Measurements from ENCODE around the gene RASSF6.
"Not testable (repeated sequence)": the region's sequence is repeated elsewhere in the genome, so short reads cannot be mapped to it uniquely, and the experiment has no call there.

RASSF6 gene

DNA sequence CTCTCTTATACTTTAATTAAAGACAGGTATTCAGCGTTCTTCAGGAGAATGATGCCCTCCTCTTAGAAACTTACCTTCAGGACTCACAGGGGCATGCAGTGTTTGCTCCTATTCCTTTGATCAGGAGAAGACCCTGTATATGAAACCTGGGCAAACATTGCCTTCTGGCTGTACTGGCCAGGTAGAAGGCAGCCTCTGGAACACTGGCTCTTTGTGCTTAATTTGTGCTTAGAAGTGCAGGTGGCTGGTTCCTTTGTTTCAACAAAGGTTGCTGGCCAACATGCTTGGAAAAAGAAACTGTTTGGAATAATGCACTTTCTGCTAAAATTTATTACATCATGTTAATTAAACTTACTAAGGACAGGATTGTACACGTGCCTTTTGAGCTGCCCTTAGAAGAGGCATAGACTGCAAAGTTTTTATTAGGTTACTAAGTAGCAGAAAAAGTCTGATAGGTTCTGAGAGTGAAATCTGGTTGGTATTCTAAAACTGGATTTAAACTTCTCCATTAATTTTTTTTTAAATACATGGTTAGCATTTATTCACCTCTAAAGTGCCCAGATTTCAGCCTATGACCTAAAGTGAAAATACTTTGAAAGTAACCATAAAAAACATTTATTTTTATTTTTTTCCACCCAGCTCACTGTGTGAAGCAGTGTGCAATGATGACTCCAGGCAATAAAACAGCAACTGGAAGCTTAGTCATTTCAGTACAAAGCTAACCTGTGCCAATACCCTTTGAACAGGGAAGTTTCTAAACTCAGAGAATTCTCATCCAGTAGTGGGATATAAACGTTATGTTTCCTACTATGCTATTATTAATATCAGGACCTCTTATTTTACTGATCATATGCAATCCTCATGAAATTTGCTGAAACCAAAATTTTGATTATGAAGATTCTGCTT is 11.3 kb downstream of the RASSF6 start:
- no peak for DNase-seq

DNA sequence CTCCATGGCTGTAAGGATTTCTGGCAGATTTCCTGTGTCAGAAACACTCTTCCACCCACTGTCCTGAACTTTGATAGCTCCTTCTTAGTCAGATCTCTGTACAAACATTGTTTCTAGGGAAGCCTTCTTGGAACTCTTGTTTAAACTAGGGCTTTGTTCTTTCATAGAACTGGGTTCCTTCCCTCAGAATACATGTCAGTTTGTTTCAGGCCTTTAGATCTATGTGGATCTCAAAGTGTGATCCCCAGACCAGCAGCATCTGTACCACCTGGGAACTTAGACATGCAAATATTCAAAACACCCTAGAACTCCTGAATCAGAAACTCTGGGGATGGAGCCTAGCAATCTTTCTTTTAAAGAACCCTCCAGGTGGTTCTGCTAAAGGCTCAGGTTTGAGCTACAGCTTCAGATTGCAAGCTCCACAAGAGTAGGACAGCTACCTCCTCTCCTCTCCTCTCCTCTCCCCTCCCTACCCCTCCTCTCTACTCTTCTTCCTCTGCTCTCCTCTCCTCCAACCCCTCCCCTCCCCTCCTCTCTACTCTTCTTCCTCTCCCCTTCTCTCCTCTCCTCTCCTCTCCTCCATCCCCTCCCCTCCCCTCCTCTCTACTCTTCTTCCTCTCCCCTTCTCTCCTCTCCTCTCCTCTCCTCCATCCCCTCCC is 12.7 kb downstream of the RASSF6 start:
- no peak for DNase-seq

DNA sequence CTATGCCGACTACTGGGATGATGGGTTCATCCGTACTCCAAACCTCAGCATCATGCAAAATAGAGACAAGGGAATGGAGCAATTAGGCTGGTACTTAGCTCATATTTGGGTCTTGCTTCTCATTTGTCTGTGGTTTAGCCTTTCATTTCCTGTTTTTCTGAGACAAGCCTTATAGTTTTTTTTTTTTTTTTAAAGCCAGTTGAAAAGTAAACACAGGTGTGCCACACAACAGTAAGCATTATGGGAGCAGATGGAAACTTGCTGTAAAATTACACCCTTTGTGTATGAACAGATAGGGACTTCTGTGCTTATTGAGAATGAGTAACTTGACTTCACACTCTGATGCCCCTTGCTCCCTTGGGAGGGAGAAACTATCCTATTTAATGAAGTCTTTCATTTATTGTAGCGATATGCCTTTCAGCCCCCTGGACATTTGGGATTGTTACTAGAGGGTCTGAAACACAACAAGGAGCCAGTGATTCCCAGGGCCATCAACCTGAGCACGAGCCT is 13.7 kb downstream of the RASSF6 start:
- no peak for DNase-seq

DNA sequence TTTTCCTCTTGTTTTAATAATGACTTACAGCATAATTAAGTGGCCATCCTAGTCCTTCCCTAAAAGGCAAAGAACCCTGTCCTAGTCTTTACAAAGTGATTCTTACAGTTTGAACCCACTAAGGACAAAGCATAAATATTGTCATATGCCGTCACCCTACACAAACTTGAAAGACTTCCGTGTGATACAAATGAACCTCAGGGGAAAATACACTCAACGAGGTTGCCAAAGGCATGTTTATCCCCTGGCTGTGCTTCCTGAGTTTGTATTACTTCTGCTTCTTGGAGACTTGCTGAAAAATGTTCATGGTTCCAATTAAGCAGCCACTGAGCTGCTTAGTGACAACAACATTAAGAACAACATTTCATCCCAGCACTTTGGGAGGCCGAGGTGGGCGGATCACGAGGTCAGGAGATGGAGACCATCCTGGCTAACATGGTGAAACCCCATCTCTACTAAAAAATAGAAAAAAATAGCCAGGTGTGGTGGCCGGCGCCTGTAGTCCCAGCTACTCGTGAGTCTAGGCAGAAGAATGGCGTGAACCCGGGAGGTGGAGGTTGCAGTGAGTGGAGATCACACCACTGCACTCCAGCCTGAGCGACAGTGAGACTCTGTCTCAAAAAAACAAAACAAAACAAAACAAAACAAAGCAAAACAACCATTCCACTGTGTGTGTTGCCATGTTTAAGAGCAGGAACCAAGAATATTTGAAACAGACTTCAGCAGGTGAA is 16.2 kb downstream of the RASSF6 start:
- DNase-seq, result no peak

DNA sequence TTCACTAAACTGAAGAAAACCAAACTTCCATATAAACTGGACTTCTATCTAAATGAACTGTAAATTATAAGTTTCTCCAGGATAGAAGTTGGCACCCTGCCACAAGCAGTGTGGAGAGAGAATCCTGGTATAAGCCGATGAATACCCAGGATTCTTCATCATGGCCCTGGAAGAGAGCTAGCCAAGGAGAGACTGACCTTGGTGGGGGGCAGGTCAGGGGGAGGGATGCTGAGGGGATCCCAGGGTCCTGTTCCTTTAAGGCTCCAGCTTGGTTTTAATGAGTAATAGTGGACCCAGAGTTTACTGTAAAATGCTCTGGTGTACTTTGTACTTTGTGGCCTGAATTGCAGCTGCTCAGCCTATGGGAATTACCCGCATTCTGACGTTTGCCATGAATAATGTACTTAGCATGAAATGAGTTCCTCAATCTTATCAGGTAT is 16.9 kb downstream of the RASSF6 start:
- DNase-seq, result no peak

DNA sequence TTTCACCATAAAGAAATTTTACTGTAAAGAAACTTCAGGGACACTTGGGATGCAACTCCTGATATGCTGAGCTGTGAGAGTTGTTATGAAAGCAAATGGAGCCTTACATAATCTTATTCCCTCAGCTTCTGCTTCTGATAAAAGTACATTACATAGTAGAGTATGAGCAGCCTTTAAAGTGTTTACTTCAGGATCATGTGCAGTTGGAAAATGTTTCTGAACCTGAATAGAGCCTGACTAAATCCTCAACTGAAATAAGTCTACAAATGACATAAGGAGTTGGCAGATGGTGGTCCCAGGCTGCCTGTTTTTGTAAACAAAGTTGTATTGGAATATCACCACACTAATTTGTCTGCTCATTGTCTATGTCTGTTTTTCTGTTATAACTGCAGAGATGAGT is 19.3 kb downstream of the RASSF6 start:
- DNase-seq, result no peak

DNA sequence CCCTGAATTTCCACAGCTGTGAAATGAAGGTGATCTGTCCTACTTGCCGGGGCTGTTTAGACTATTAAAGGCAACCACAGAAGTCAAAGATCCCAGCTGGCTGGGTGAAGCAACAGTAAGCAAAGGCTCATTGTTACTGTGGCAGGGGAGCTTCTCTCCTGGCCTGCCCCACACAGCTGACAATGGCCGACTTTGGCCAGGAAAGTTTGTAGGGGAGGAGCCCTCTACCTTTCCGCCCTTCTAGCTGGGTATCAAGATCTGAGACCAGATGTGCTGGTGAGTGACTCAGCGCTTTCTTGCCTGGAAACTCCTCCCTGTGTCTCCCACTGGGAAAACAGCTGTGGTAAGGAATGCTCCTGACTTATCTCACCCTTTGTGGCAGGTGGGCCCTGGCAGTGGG is 21.1 kb downstream of the RASSF6 start:
- no peak for DNase-seq

DNA sequence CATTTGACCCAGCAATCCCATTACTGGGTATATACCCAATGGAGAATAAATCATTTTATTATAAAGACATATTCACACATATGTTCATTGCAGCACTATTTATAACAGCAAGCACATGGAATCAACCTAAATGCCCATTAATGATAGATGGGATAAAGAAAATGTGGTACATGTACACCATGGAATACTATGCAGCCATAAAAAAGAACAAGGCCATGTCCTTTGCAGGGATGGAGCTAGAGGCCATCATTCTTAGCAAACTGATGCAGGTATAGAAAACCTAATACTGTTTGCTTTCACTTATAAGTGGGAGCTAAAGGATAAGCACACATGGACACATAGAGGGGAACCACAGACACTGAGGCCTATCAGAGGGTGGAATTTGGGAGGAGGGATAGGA is 22.6 kb downstream of the RASSF6 start:
- DNase-seq, result no peak

DNA sequence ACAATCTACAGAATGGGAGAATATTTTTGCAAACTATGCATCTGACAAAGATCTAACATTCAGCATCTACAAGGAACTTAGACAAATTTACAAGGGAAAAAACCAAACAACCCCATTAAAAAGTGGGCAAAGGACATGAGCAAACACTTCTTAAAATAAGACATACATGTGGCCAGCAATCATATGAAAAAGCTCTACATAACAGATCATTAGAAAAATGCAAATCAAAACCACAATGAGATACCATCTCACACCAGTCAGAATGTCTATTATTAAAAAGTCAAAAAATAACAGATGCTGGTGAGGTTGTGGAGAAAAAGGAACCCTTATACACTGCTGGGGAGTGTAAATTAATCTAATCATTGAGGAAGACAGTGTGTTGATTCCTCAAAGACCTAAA is 23.1 kb downstream of the RASSF6 start:
- DNase-seq, result not testable (repeated sequence)

DNA sequence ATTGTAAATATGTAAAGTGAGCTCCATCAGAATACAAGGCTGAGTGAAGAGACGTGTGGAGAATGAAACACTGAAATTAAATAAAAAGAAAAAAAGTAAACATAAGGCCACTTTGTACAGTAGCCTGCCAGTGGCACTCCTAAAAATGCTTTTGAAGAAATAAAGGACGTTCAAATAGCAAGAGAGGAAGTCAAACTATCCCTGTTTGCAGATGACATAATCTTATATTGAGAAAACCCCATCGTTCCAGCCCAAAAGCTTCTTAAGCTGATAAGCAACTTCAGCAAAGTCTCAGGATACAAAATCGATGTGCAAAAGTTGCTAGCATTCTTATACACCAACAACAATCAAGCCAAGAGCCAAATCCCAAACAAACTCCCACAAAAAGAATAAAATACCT is 24.2 kb downstream of the RASSF6 start:
- DNase-seq, result no peak

DNA sequence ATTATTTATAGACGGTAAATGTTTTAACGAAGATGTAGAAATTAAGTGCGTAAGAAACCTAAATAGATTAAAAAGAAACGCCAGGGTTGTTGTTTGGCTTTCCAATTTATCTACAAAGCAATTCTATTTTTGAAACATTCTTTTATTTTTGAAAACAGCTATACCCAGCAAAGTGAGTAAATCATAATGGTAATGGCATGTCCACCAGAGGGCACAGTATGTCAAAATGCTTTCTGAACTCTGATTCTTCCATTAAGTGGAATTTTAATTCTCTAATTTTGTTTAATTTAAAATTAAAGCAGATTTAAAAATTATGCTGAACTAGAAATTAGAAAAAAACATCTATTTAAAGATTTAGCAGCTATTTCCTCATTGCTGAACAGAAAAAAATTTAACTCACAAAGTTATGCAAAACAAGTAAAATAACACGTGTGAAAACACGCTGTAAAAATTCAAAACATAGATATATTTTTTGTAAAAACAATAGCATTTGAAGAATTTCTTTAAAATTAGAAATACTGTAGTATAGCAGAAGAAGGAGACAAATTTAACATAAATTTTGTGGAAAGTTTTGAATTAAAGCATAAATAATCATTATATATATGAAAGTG is 26.5 kb downstream of the RASSF6 start:
- peak; percentile 4 for DNase-seq

DNA sequence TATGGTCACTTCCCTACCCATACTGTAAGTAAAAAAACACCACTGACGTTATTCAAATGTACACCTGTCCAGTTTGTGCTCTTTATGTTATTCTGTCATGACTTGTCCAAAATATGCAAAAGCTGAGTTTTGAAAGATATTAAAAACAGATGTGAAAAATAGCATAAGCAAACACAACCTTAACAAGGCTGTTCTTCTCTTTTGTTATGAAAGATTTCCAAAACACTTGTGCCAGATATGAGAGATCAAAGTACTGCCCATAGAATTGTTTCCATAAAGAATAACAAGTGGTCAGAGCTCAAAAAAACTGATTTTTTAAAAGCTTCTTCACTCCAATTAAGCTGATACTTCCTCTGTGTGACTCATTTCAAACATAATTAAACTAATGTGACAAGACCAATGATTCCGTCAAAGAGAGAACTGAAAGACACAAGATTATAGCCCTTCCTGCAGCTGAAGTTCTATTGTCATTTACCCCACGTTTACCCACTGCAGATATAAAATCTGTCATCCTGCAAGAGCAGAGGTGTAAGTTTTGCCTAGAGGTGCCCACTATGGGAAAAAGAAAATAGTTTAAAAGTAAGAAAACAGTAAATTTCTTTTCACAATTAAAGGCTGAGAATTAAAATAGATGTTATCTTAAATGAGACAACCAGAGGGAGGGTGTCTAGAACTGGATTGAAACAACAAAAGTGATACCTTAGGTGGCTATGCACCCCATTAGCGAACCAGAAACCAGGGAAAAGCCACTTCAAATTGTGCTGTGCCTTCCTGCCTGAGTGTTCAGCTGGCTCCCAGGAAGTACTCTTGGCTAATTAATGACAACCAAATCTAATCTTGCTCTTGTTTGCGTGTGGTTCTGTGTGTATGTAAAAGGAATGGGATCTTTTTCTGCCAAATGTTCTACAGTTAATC is 30.1 kb downstream of the RASSF6 start:
- no peak for DNase-seq

DNA sequence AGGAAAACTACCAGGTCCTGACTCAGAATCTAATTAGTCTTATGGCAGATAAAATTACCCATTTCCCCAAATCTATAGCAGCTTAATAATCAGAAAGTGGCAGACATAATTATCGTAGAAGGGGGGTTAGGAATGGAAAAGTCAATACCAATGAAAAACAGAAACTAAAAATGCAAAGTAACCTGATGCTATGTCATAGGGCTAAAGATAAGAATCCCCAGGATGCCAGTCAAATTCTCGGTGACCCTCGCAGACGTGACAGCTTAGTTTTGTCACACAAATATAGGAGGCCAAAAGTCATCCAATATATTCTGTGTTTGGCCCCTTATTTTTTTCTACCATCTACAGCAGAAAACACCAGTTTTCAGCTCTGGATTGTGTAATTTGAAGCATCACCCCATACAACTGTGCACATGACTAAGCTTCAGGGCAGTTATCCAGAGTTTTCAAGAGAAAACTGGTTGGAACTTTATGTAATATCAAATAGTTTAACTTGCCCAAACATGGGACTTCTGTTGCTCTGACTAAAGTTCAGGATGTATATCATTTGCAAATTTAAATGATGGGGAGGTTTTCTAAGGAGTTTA is 30.9 kb downstream of the RASSF6 start:
- DNase-seq, result no peak

DNA sequence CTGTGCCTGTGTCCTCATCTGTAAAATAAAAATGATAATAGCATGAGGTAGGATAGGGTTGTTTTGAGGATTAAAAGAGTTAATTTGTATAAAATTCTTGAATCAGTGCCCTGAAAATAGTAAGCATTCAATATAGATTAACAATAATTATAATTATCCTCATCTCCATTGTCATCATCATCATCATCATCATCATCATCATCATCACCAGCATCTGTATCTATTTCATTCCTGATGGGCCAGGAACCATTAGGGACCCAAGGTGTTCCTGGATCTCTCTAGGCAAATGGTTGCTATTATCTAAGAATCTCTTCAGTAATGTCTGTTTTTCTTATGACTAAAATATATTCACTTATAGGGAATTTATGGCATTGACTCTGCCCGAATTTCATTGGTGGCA is 31.6 kb downstream of the RASSF6 start:
- no peak for DNase-seq

DNA sequence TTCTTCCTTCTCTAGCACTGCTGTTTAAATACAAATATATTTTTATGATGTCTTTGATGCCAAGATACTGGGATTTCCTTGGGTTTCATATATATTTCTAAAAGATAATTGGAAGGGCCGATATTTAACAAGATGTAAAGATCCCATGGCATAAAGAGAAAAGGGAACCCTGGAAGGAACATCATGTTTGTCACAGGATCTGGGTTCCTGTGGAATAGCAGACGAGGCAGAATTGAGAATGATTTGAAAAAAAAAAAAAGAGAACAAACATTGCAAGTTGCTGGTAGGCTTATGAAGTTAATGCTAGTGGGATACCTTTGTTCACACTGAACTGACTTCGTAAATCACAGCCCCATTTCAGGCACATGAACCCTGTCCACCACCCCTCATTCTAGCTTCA is 33.6 kb downstream of the RASSF6 start:
- no peak for DNase-seq

DNA sequence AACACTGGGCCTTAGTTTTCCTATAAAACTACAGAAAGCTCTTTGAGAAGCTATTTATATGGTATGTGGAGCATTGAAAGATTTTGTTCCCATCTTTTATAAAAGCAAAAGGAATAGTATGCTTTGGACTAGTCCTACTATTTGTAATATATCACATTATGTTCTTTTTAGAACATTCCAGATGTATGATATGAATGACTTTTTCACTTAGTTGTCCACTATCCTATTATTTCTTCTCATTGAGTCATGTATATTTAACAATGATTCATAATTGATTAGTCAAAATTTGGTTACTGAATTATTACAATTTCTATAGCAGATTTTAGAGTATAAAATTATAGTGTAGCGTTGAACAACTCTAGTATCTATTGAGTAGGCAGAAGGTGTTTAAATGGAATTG is 34.2 kb downstream of the RASSF6 start:
- DNase-seq, result no peak

DNA sequence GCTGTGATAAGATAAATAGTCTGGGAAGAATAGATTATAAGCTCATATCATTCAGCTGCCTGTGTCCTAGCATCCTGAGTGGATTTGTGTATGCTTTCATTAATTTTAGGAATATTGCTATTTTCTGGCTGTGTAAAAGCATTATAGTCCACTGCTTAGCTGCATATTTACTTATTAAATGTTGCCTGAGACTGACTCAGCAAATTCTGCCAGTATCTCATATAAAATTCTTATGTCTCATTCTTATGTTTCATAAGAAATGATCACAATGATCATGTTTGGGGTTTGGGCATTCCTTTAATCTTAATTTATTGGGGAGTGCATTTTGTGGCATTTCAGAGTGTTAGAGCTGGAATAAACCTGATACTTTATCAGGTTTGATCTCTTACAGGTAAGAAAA is 34.9 kb downstream of the RASSF6 start:
- DNase-seq, result no peak

DNA sequence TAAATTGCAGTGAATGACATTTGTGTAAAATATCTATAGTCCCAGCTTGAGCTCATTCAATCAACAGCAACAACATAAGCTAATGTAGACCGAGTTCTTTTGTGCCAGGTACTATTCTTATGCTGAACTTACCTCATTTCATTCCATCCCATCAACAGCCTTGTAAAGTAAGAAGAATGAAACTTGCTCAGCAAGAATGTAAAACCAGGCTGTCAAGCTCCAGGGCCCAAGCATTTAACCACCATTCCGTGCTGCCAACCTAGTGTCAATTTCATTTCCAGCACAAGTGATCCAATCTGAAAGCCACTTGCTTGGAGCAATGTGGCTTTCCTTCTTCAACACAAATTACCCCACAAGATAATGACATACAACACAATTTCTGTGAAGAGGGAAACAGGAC is 36.6 kb downstream of the RASSF6 start:
- DNase-seq, result no peak

DNA sequence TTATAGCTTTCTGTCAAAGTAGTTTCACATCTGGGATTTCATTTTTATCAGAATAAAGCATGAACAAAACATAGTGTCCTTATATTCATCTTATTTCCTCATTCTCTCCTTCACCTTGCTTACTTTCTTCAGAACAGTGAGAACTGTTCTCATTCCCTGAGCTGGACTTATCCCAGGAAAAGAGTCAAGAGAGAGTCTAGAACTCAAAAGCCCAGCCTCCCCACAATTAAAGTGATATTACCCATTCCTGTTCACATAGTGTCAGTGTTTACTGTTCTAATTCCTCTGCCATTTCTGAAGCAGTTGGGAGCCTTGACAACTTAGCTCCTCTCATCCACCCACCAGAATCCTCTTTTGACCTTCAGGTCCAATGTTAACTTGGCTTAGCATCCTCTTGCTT is 42.9 kb downstream of the RASSF6 start:
- no peak for DNase-seq

DNA sequence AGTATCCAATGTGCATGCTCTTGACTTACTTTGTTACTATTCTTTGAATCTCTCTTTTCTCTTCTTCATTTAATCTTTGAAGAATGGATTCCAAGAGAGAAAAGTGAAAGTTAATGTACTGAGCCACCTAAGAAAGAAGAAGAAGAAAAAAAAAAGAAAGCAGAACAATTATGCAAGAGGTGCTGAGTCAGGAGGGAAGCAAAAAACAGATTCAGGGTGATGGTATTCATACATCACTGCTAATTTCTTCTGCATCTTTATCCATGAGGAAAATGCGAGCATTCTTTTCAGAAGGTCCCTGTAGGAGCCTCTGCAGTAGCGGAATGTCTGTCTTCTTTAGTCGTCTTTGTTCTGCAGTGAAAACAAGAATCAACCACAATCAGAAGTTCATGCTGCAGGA is 43.9 kb downstream of the RASSF6 start:
- no peak for DNase-seq

DNA sequence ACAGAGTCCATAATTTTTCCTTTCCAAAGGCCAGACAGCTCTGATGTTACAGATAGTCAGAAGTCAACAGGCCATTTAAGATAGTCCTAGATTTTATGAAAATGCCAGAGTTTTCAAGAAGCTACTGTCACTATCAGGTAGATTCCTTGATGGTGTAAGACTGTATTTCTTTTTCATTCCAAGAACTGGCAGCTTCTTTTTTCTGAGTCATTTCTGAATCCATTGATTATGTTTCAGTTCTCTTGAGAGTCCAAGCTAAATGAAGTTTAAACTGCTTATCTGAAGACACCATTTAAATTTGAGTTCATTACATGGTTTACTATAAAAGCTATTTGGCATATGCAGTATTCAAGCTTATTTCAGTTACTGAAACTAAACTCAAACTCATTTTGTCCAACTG is 44.6 kb downstream of the RASSF6 start:
- no peak for DNase-seq
